GM18519 (cell line): ENCODE data around the gene RBM19.
"Not testable (repeated sequence)": the region's sequence is repeated elsewhere in the genome, so short reads cannot be mapped to it uniquely, and the experiment has no call there.

Source experiments
- ATAC-seq: cut with Tn5 transposase; IDR thresholded peaks from one replicate; pipeline ENCODE4 v1.9.1; 2021; ENCODE audit warnings: mild to moderate bottlenecking, moderate library complexity; ENCODE audit not compliant: unreplicated experiment, low FRiP score

Gene RBM19

GRCh38 chr12:113906411-113907200 is 59.5 kb downstream of the RBM19 start:
- no peak for ATAC-seq

GRCh38 chr12:113905829-113906228 is 60.3 kb downstream of the RBM19 start:
- no peak for ATAC-seq

- ATAC-seq: no peak
These were observed 62.7 kb downstream of the RBM19 start for GRCh38 chr12:113903381-113903863.

- not testable (repeated sequence) for ATAC-seq
These were observed 64.8 kb downstream of the RBM19 start for GRCh38 chr12:113901319-113901718.

GRCh38 chr12:113900716-113901115 is 65.4 kb downstream of the RBM19 start:
- no peak for ATAC-seq

- no peak for ATAC-seq
These were observed 66.3 kb downstream of the RBM19 start for GRCh38 chr12:113899561-113900471.

- no peak for ATAC-seq
These were observed 67.0 kb downstream of the RBM19 start for GRCh38 chr12:113899042-113899560.

- ATAC-seq: no peak
These were observed 67.7 kb downstream of the RBM19 start for GRCh38 chr12:113898466-113898865.

- no peak for ATAC-seq
These were observed 68.7 kb downstream of the RBM19 start for GRCh38 chr12:113897406-113897805.

- ATAC-seq: no peak
These were observed 69.3 kb downstream of the RBM19 start for GRCh38 chr12:113896841-113897240.

GRCh38 chr12:113896194-113896593 is 69.9 kb downstream of the RBM19 start:
- ATAC-seq: no peak

- ATAC-seq: no peak
These were observed 70.9 kb downstream of the RBM19 start for GRCh38 chr12:113895176-113895575.

GRCh38 chr12:113894697-113895096 is 71.4 kb downstream of the RBM19 start:
- no peak for ATAC-seq

- ATAC-seq: no peak
These were observed 72.9 kb downstream of the RBM19 start for GRCh38 chr12:113893221-113893620.

- ATAC-seq: no peak
These were observed 73.6 kb downstream of the RBM19 start for GRCh38 chr12:113892556-113892955.

GRCh38 chr12:113891739-113892520 is 74.2 kb downstream of the RBM19 start:
- ATAC-seq: no peak

GRCh38 chr12:113891167-113891692 is 74.9 kb downstream of the RBM19 start:
- ATAC-seq: no peak

- no peak for ATAC-seq
These were observed 76.1 kb downstream of the RBM19 start for GRCh38 chr12:113889891-113890581.

GRCh38 chr12:113889076-113889475 is 77.0 kb downstream of the RBM19 start:
- no peak for ATAC-seq
